ENCODE results near the gene PRR5. TPM values are rescaled to one million over a fixed set of nuclear protein-coding genes. Genes with fewer than 3 reads are reported as not detected.
"Not testable (repeated sequence)": the region's sequence is repeated elsewhere in the genome, so short reads cannot be mapped to it uniquely, and the experiment has no call there.

The PRR5 gene
- total RNA-seq, 2 donors from 2014 or later = 12.5 to 20.4 TPM

GRCh38 chr22:44671742-44672141 lies 30.3 kb upstream of the PRR5 start:
- DNase-seq (no peak), ATAC-seq (no peak)
- no peak overlapping the region for H3K4me3 ChIP-seq
- WGBS, 2 donors = 37 to 46% methylated on average over 5 of the region's 5 CpGs
- H3K27me3 ChIP-seq = peaks cover 0 to 7% of the 10 kb centered on the region in 2 donors
- no peak for TF ChIP-seq POLR2A (IDR thresholded peaks at IDR 0.05)
- no peak for TF ChIP-seq CTCF (IDR thresholded peaks at IDR 0.05)
- intact Hi-C loops (cut with DNase I) = no loop called here
- peaks cover 17% of the 10 kb centered on the region for H3K4me1 ChIP-seq
- H3K27ac ChIP-seq = no peak overlapping the region
- H3K36me3 ChIP-seq (replicated peaks in 1 of 2; ENCODE audit: insufficient read depth in 1 of 2, low read depth in 2 of 2) = no peaks in the 10 kb centered on the region
- no peaks in the 10 kb centered on the region for H3K9me3 ChIP-seq

GRCh38 chr22:44672632-44673031 lies 29.4 kb upstream of the PRR5 start:
- DNase-seq (no peak), ATAC-seq (no peak)
- no peak overlapping the region for H3K4me3 ChIP-seq
- H3K27ac ChIP-seq = no peak overlapping the region
- H3K4me1 ChIP-seq = peaks cover 25% of the 10 kb centered on the region
- H3K27me3 ChIP-seq = peaks cover 0 to 7% of the 10 kb centered on the region in 2 donors
- intact Hi-C loops (cut with DNase I) = no loop called here
- 82 to 83% methylated on average over 7 of the region's 8 CpGs for WGBS, 2 donors
- H3K36me3 ChIP-seq (replicated peaks in 1 of 2; ENCODE audit: insufficient read depth in 1 of 2, low read depth in 2 of 2) = no peaks in the 10 kb centered on the region
- H3K9me3 ChIP-seq = no peaks in the 10 kb centered on the region
- TF ChIP-seq POLR2A (IDR thresholded peaks at IDR 0.05) (no peak), CTCF (IDR thresholded peaks at IDR 0.05) (no peak)

GRCh38 chr22:44673406-44673805 lies 28.6 kb upstream of the PRR5 start:
- no peak for TF ChIP-seq CTCF (IDR thresholded peaks at IDR 0.05)
- no peak for TF ChIP-seq POLR2A (IDR thresholded peaks at IDR 0.05)
- peaks cover 0 to 7% of the 10 kb centered on the region in 2 donors for H3K27me3 ChIP-seq
- DNase-seq = no peak
- H3K27ac ChIP-seq = no peak overlapping the region
- no peak for ATAC-seq
- peaks cover 20% of the 10 kb centered on the region for H3K4me1 ChIP-seq
- no peaks in the 10 kb centered on the region for H3K36me3 ChIP-seq (replicated peaks in 1 of 2; ENCODE audit: insufficient read depth in 1 of 2, low read depth in 2 of 2)
- 72 to 73% methylated on average over 8 of the region's 8 CpGs for WGBS, 2 donors
- H3K4me3 ChIP-seq = no peak overlapping the region
- H3K9me3 ChIP-seq = no peaks in the 10 kb centered on the region
- intact Hi-C loops (cut with DNase I) = no loop called here

- H3K9me3 ChIP-seq; H3K36me3 ChIP-seq (replicated peaks in 1 of 2; ENCODE audit: insufficient read depth in 1 of 2, low read depth in 2 of 2); H3K27me3 ChIP-seq; ATAC-seq; DNase-seq; intact Hi-C loops (cut with DNase I); H3K4me3 ChIP-seq; H3K27ac ChIP-seq: not testable (repeated sequence)
- 78 to 82% methylated on average over 6 of the region's 6 CpGs for WGBS, 2 donors
- H3K4me1 ChIP-seq = peaks cover 11% of the 10 kb centered on the region
Measured at GRCh38 chr22:44676066-44676440, 26.0 kb upstream of the PRR5 start.

- intact Hi-C loops (cut with DNase I) = no loop called here
- DNase-seq = no peak
- H3K27ac ChIP-seq = no peak overlapping the region
- ATAC-seq = no peak
- TF ChIP-seq CTCF (IDR thresholded peaks at IDR 0.05) (no peak), POLR2A (IDR thresholded peaks at IDR 0.05) (no peak)
- 20 to 33% methylated on average over 6 to 24 of the region's 25 CpGs for WGBS, 2 donors
- no peaks in the 10 kb centered on the region for H3K9me3 ChIP-seq
- peaks cover 11% of the 10 kb centered on the region for H3K4me1 ChIP-seq
- no peaks in the 10 kb centered on the region for H3K36me3 ChIP-seq (replicated peaks in 1 of 2; ENCODE audit: insufficient read depth in 1 of 2, low read depth in 2 of 2)
- no peak overlapping the region for H3K4me3 ChIP-seq
- H3K27me3 ChIP-seq = no peaks in the 10 kb centered on the region
Measured at GRCh38 chr22:44676441-44677352, 25.3 kb upstream of the PRR5 start.

All from body of pancreas (tissue), 4 donors.